DMS114 treated with DMSO at 0.1 percent for 48 hours (cell line): ENCODE data around the gene LRRC7.
A peak's percentile ranks its signal among the peaks of the same experiment; 100 is the strongest.
"Not testable (repeated sequence)": the region's sequence is repeated elsewhere in the genome, so short reads cannot be mapped to it uniquely, and the experiment has no call there.

Experiments
- DNase-seq: peaks from one replicate; lab custom pipeline; 2025; ENCODE audit not compliant: unreplicated experiment; lab: John Stamatoyannopoulos, UW

The LRRC7 gene

GRCh38 chr1:69693921-69694675, 126.4 kb downstream of the LRRC7 start:
- DNase-seq = no peak

GRCh38 chr1:69697340-69697739, 129.6 kb downstream of the LRRC7 start:
- DNase-seq = no peak

GRCh38 chr1:69700770-69701169, 133.0 kb downstream of the LRRC7 start:
- no peak for DNase-seq

DNA sequence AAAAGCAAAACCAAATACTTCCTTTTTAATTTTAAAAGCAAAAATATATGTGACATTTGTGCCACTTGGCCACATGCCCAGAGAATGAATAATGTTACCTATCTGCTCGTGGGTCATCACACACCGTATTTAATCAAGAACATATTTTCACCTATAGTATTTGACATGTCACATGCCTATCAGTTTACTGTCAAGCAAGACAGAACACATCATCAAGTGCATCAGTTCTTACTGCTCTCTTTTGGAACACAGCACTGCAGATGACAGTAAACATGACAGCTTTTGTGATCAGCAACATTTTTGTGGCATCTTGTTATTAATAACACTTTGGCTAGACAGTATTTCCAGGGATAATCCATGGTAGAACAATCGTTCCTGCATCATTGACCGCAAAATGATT, 134.4 kb downstream of the LRRC7 start:
- DNase-seq = no peak

DNA sequence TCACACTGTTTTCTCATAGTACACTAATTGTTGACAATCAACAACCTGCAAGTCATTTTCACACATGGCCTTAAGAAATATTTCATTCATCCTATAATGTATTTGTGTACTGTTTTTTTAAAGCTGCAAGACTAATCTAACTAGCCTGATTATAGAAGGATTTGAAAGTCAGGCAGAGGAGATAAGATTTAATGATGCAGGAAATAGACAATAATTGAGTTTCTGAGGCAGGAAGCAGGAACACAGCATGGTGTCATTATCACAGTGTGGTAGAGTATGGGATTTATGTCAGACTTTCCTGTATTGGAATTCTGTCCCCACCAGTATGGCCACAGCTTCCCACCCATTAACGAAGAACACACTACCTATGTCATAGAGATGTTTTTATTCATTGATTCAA, 138.8 kb downstream of the LRRC7 start:
- no peak for DNase-seq

GRCh38 chr1:69707103-69707502, 139.4 kb downstream of the LRRC7 start:
- DNase-seq = no peak

DNA sequence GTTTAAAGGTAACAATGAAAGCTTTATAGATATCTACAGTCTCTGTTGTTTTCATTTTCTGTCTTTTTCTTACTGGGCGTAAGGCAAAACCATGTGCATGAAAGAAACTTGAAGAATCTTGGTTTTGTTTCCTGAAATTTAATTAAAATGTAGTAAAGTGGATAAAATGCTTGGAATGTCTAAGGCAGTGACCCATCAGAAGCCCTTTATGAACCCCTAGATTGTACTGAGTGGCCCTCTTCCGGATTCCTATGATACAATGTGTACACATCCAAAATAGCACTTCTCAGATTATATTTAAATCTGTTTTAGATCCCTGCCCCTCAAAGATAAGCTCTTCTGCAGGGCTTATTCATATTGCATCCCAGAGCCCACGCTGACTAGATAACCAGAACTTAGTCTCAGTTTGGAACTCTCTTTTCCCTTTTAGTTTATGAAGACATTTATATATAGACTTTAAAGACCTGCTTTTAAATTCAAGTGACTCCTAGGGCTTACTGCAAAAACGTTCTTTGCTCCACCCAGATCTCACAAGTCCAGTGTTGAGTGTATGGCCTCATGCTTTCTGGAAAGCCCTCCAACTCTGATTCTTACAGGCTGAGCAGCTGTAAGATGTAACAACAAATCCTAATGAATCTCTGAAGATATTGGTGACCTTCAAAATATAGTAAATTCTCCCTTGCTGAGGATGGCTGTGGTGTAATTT, 142.9 kb downstream of the LRRC7 start:
- no peak for DNase-seq

DNA sequence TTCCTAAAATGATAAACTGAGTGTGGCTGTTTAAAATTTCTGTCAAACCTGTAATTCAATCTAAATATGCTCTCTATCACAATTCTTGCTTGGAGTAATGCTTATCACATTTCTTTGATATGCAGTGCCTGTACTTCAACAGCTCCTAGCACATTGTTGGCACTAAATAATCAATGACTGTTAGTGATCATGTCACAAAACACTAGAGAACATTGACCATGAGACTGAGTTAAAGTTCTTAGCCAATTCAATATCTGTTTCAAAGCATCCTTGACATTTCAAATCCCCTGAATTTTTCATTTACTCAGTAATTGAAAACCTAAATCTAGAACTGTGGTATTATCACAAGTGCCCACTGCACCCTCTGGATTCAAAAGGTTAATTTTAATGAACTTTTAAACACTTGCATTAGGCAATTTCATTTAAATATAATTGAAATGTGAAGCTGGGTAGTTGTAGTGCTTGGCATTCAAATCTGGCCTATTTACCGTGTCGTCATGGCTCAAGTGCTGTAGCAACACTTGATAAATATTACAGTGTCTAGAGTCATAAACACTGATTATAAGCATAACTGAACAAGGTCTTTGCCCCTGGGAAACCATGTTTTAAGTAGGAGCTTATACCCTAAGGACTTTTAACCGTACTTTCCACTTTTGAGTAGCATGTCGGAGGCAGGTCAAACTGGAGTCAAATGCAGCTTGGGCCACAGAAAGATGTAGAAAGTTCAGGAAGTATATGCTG, 143.6 kb downstream of the LRRC7 start:
- DNase-seq = no peak

DNA sequence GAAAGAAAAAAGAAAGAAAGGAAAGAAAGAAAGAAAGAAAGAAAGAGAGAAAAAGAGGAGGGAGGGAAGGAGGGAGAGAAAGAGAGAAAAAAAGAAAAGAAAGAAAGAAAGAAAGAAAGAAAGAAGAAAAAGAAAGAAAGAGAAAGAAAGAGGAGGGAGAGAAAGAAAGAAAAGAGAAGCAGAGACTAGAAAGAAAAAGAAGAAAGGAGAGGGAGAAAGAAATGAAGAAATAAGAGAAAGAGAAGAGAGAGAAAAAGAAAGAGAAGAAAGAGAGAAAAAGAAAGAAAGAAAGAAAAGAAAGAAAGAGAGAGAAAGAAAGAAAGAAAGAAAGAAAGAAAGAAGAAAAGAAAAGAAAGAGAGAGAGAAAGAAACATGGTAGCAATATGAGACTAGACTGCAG, 150.1 kb downstream of the LRRC7 start:
- not testable (repeated sequence) for DNase-seq

- DNase-seq = no peak
These were observed 160.5 kb downstream of the LRRC7 start for GRCh38 chr1:69728206-69728605.

- DNase-seq = no peak
These were observed 165.3 kb downstream of the LRRC7 start for GRCh38 chr1:69733061-69733460.

DNA sequence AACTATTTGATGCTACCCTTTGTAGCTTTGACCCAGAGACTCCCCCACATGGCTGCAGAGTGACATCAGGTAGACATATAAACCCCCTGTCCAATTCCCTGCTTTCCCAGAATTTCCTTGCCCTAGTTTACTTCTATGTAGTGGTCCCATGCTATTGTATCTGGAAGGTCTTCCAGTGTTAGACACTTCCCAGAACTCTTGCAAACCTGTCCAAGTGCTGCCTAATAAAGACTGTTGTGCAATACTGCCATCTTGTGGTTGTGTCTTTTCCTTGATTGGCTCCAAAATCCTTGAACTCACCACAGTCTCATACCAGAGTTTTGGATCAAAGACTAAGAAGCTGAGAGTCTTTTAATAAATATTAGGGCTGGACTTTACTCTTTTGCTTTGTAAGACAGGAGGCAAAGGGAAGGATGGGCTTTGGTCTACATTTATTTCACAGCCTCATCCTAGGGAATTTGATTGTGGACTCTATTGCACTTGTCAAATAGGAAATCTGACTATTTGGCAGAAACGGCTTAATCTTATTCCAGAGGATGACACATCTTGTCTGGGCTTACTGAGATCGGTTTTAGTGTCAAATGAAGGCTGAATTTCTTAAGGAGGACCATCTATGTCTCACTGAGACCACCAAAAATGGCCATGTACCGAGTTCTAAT, 169.9 kb downstream of the LRRC7 start:
- peak; percentile 35 for DNase-seq

GRCh38 chr1:69738458-69739250, 170.9 kb downstream of the LRRC7 start:
- DNase-seq = no peak

- DNase-seq = no peak
These were observed 171.5 kb downstream of the LRRC7 start for GRCh38 chr1:69739251-69739605.

DNA sequence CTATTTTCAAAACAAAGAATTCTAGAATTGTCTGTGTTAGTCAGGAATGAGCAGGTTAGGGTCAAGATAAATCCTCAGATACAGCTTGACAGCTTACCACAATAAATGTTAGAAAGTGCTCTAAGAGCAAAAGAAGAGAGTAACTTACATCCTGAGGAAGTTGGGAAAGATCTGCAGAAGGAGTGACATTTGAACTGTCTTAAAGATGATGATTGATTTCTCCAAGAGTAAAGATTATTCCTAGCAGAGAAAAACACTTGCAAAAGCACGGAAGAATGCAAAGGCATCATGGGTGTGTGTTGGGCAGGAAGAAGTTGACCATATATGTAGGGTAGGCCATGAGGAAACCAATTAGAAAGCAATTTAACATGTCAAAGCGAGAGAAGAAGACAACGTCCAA, 175.4 kb downstream of the LRRC7 start:
- DNase-seq = no peak

GRCh38 chr1:69744381-69744780, 176.7 kb downstream of the LRRC7 start:
- no peak for DNase-seq

GRCh38 chr1:69747207-69747606, 179.5 kb downstream of the LRRC7 start:
- no peak for DNase-seq

GRCh38 chr1:69750638-69751037, 182.9 kb downstream of the LRRC7 start:
- DNase-seq = no peak

GRCh38 chr1:69752831-69753230, 185.1 kb downstream of the LRRC7 start:
- no peak for DNase-seq

- DNase-seq = no peak
These were observed 186.8 kb downstream of the LRRC7 start for GRCh38 chr1:69754521-69754920.

DNA sequence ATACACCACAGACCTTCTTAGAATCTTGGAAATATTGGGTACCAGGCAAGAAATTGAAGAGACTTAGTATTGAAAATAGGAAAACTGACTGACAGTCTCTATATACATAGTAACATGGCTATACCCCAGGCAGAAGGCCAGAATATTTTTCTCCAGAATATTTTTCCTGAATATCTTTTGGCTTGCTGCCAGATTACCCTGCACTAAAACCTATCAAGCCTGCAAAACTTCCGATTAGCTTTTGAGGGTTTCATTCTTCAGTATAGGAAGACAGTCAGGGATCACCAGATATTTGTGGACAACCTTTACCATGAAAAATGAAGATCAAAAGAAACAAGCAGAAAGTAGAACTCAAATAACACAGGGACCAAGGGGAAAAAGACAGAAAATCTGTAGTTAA, 187.9 kb downstream of the LRRC7 start:
- DNase-seq = no peak
